IPS-15b (cell line): Measurements from ENCODE around the gene NPTN.
A peak's percentile ranks its signal among the peaks of the same experiment; 100 is the strongest.

ENCODE experiments used
- H3K27me3 ChIP-seq: one replicate; pipeline ENCODE4 v1.6.1; 2013; ENCODE audit warnings: low read length; ENCODE audit not compliant: control insufficient read depth, insufficient read depth
- H3K36me3 ChIP-seq: one replicate; pipeline ENCODE4 v1.6.1; 2013; ENCODE audit warnings: low read length; ENCODE audit not compliant: control insufficient read depth, insufficient read depth
- H3K4me1 ChIP-seq: one replicate; pipeline ENCODE4 v1.6.1; 2013; ENCODE audit warnings: mild to moderate bottlenecking, low read length; ENCODE audit not compliant: control insufficient read depth, insufficient read depth
- H3K4me3 ChIP-seq: one replicate; pipeline ENCODE4 v1.5.1; 2013; ENCODE audit warnings: low read depth, low read length
- H3K9ac ChIP-seq: one replicate; pipeline ENCODE4 v1.6.1; 2013; ENCODE audit warnings: low read depth, mild to moderate bottlenecking, low read length
- H3K9me3 ChIP-seq: one replicate; pipeline ENCODE4 v1.6.1; 2013; ENCODE audit warnings: mild to moderate bottlenecking, low read length; ENCODE audit not compliant: control insufficient read depth, insufficient read depth

Gene NPTN

GRCh38 chr15:73631915-73632669 lies 1.1 kb downstream of the NPTN start:
- peak overlapping the region; percentile 83 for H3K4me3 ChIP-seq
- H3K9me3 ChIP-seq, result no peaks in the 10 kb centered on the region
- peaks cover 4% of the 10 kb centered on the region for H3K27me3 ChIP-seq
- H3K4me1 ChIP-seq, result peaks cover 39% of the 10 kb centered on the region
- peak overlapping the region; percentile 68 for H3K9ac ChIP-seq
- H3K36me3 ChIP-seq, result no peaks in the 10 kb centered on the region

- H3K4me3 ChIP-seq, result peak overlapping the region; percentile 37
- H3K4me1 ChIP-seq, result peaks cover 41% of the 10 kb centered on the region
- no peak overlapping the region for H3K9ac ChIP-seq
- H3K36me3 ChIP-seq, result no peaks in the 10 kb centered on the region
- H3K27me3 ChIP-seq, result no peaks in the 10 kb centered on the region
- H3K9me3 ChIP-seq, result no peaks in the 10 kb centered on the region
These were observed 2.2 kb downstream of the NPTN start for GRCh38 chr15:73630921-73631362.

- Histone ChIP-seq H3K9ac (no peak overlapping the region), H3K36me3 (no peaks in the 10 kb centered on the region), H3K27me3 (no peaks in the 10 kb centered on the region), H3K9me3 (no peaks in the 10 kb centered on the region), H3K4me1 (peaks cover 41% of the 10 kb centered on the region), H3K4me3 (peak overlapping the region; percentile 6)
These were observed 3.3 kb downstream of the NPTN start for GRCh38 chr15:73629798-73630429.

GRCh38 chr15:73628976-73629797 lies 4.0 kb downstream of the NPTN start:
- Histone ChIP-seq H3K9me3 (no peaks in the 10 kb centered on the region), H3K27me3 (no peaks in the 10 kb centered on the region), H3K36me3 (no peaks in the 10 kb centered on the region), H3K4me3 (no peak overlapping the region), H3K4me1 (peaks cover 42% of the 10 kb centered on the region), H3K9ac (no peak overlapping the region)

GRCh38 chr15:73628102-73628501 lies 5.1 kb downstream of the NPTN start:
- no peak overlapping the region for H3K9ac ChIP-seq
- H3K9me3 ChIP-seq, result no peaks in the 10 kb centered on the region
- H3K4me3 ChIP-seq, result no peak overlapping the region
- no peaks in the 10 kb centered on the region for H3K27me3 ChIP-seq
- H3K36me3 ChIP-seq, result no peaks in the 10 kb centered on the region
- H3K4me1 ChIP-seq, result peaks cover 37% of the 10 kb centered on the region

- Histone ChIP-seq H3K9ac (no peak overlapping the region), H3K27me3 (no peaks in the 10 kb centered on the region), H3K4me3 (no peak overlapping the region), H3K4me1 (peaks cover 38% of the 10 kb centered on the region), H3K9me3 (no peaks in the 10 kb centered on the region), H3K36me3 (no peaks in the 10 kb centered on the region)
These were observed 7.1 kb downstream of the NPTN start for GRCh38 chr15:73626072-73626471.

- H3K4me1 ChIP-seq, result peaks cover 33% of the 10 kb centered on the region
- H3K9ac ChIP-seq, result no peak overlapping the region
- no peak overlapping the region for H3K4me3 ChIP-seq
- H3K9me3 ChIP-seq, result no peaks in the 10 kb centered on the region
- H3K27me3 ChIP-seq, result no peaks in the 10 kb centered on the region
- H3K36me3 ChIP-seq, result no peaks in the 10 kb centered on the region
These were observed 8.7 kb downstream of the NPTN start for GRCh38 chr15:73624530-73624929.

GRCh38 chr15:73621286-73621826 lies 11.8 kb downstream of the NPTN start:
- Histone ChIP-seq H3K36me3 (no peaks in the 10 kb centered on the region), H3K4me1 (peaks cover 27% of the 10 kb centered on the region), H3K27me3 (no peaks in the 10 kb centered on the region), H3K9me3 (no peaks in the 10 kb centered on the region), H3K9ac (no peak overlapping the region), H3K4me3 (no peak overlapping the region)

GRCh38 chr15:73620078-73620477 lies 13.1 kb downstream of the NPTN start:
- Histone ChIP-seq H3K9me3 (no peaks in the 10 kb centered on the region), H3K9ac (no peak overlapping the region), H3K4me3 (no peak overlapping the region), H3K36me3 (no peaks in the 10 kb centered on the region), H3K27me3 (no peaks in the 10 kb centered on the region), H3K4me1 (peaks cover 25% of the 10 kb centered on the region)

- Histone ChIP-seq H3K36me3 (no peaks in the 10 kb centered on the region), H3K4me1 (peaks cover 23% of the 10 kb centered on the region), H3K9ac (no peak overlapping the region), H3K9me3 (no peaks in the 10 kb centered on the region), H3K4me3 (no peak overlapping the region), H3K27me3 (no peaks in the 10 kb centered on the region)
These were observed 15.3 kb downstream of the NPTN start for GRCh38 chr15:73617913-73618312.

- Histone ChIP-seq H3K4me3 (no peak overlapping the region), H3K27me3 (no peaks in the 10 kb centered on the region), H3K36me3 (no peaks in the 10 kb centered on the region), H3K9ac (no peak overlapping the region), H3K4me1 (peaks cover 23% of the 10 kb centered on the region), H3K9me3 (no peaks in the 10 kb centered on the region)
These were observed 15.8 kb downstream of the NPTN start for GRCh38 chr15:73617301-73617831.
